GM10248 (cell line): ENCODE measurements around the gene PCBP2.
A peak's percentile ranks its signal among the peaks of the same experiment; 100 is the strongest.
"Not testable (repeated sequence)": the region's sequence is repeated elsewhere in the genome, so short reads cannot be mapped to it uniquely, and the experiment has no call there.

Experiments
- CTCF ChIA-PET: fragments of 300-600 bp; sonication (Branson Sonifier 250); formaldehyde crosslinking; extraction: SDS; loops from one replicate; lab custom pipeline; 2021; ENCODE audit warnings: antibody characterized with exemption; lab: Yijun Ruan, JAX
- POLR2A ChIA-PET: fragments of 350-650 bp; sonication (Branson Sonifier 250); formaldehyde crosslinking; extraction: SDS; loops from one replicate; lab custom pipeline; 2020; ENCODE audit warnings: antibody characterized with exemption; lab: Yijun Ruan, JAX
- DNase-seq: peaks from one replicate; pipeline ENCODE4 v3.0.0; 2012; ENCODE audit errors: extremely low spot score
- TF ChIP-seq, protein P1 (sequence below): IDR thresholded peaks from 2 replicates; pipeline ENCODE4 v1.5.1; 2012; ENCODE audit warnings: mild to moderate bottlenecking, low read depth; ENCODE audit errors: extremely low read depth, missing control alignments, control extremely low read depth

The PCBP2 gene

DNA sequence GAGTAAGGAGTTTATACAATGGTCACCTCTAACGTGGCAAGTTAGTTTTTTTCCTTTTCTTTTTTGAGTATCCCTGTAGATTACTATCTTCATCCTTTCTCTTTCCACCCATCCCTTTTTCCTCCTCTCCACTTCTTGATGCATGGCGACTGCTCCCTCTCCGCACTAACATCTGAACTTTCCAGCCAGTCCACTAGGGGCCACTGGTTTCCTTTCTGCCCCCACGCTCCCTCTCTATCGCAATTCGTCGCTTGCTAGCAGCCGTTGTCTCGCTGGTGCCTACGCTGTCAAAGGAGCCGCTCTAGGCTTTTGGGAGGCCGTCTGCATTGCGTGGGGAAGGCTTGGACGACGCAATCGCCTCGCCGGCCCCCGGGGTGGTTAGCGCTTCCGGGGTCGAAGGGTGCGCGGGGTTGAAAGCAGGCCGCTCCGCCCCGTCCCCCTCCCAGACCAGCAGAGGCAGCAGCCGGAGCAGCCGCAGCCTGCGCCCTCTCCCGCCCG, at the start of gene PCBP2:
Gene PCBP2 (plus strand): TSS at position 442 of the 498 bp plus-strand sequence. CDS start 2,699 bp downstream, outside the sequence.
- TF ChIP-seq, protein P1, sequence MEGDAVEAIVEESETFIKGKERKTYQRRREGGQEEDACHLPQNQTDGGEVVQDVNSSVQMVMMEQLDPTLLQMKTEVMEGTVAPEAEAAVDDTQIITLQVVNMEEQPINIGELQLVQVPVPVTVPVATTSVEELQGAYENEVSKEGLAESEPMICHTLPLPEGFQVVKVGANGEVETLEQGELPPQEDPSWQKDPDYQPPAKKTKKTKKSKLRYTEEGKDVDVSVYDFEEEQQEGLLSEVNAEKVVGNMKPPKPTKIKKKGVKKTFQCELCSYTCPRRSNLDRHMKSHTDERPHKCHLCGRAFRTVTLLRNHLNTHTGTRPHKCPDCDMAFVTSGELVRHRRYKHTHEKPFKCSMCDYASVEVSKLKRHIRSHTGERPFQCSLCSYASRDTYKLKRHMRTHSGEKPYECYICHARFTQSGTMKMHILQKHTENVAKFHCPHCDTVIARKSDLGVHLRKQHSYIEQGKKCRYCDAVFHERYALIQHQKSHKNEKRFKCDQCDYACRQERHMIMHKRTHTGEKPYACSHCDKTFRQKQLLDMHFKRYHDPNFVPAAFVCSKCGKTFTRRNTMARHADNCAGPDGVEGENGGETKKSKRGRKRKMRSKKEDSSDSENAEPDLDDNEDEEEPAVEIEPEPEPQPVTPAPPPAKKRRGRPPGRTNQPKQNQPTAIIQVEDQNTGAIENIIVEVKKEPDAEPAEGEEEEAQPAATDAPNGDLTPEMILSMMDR, result peak; percentile 94
- ChIA-PET POLR2A (interaction anchor here (2.0 kb wide), 1 partner anchor 49 kb away, joined by 4 read pairs; the partner anchor contains the start of gene TARBP2), CTCF (interaction anchor here (0.6 to 2.7 kb wide), 10 partner anchors 12 to 131 kb away, joined by 3 to 8 read pairs (median 4); partner anchors contain the start of gene AAAS)
- DNase-seq, result peak; percentile 97

DNA sequence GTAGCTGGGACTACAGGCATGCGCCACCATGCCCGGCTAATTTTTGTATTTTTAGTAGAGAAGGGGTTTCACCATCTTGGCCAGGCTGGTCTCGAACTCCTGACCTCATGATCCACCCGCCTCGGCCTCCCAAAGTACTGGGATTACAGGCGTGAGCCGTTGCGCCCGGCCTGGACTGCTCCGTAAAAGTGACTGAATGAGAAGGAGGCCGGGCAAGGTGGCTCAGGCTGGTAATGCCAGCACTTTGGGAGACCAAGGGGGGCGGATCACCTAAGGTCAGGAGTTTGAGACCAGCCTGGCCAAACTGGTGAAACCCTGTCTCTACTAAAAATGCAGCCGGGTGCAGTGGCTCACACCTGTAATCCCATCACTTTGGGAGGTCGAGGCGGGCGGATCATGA, 49.6 kb upstream of the PCBP2 start:
- CTCF ChIA-PET, result interaction anchor here (1.1 to 2.2 kb wide), 5 partner anchors 14 to 50 kb away, joined by 3 to 5 read pairs (median 4); no protein-coding TSS in a partner anchor
- POLR2A ChIA-PET, DNase-seq: not testable (repeated sequence)

DNA sequence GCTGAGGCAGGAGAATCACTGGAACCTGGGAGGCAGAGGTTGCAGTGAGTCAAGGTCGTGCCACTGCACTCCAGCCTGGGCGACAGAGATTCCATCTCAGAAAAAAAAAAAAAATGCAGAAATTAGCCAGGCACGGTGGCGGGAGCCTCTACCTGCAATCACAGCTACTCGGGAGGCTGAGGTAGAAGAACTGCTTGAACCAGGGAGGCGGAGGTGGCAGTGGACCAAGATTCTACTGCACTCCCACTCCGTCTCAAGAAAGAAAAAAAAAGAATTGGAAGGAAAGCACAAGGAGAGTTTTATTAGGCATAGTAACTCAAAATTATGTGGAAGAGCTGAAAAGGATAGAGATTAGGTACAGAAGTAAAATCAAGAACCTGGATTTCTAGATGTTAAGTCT, 49.0 kb upstream of the PCBP2 start:
- TF ChIP-seq, protein P1, result no peak
- ChIA-PET CTCF (interaction anchor here (2.2 to 2.9 kb wide), 2 partner anchors 15 to 21 kb away, joined by 4 to 10 read pairs; no protein-coding TSS in a partner anchor), POLR2A (no interaction called here)
- DNase-seq, result no peak

DNA sequence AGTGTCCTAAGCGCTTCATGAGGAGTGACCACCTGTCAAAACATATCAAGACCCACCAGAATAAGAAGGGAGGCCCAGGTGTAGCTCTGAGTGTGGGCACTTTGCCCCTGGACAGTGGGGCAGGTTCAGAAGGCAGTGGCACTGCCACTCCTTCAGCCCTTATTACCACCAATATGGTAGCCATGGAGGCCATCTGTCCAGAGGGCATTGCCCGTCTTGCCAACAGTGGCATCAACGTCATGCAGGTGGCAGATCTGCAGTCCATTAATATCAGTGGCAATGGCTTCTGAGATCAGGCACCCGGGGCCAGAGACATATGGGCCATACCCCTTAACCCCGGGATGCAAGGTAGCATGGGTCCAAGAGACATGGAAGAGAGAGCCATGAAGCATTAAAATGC, 41.0 kb upstream of the PCBP2 start:
- DNase-seq, result no peak
- POLR2A ChIA-PET, result no interaction called here
- TF ChIP-seq, protein P1, result no peak
- CTCF ChIA-PET, result interaction anchor here (1.1 to 2.7 kb wide), 4 partner anchors 10 to 90 kb away, joined by 3 to 18 read pairs (median 4); partner anchors contain the start of gene AAAS

DNA sequence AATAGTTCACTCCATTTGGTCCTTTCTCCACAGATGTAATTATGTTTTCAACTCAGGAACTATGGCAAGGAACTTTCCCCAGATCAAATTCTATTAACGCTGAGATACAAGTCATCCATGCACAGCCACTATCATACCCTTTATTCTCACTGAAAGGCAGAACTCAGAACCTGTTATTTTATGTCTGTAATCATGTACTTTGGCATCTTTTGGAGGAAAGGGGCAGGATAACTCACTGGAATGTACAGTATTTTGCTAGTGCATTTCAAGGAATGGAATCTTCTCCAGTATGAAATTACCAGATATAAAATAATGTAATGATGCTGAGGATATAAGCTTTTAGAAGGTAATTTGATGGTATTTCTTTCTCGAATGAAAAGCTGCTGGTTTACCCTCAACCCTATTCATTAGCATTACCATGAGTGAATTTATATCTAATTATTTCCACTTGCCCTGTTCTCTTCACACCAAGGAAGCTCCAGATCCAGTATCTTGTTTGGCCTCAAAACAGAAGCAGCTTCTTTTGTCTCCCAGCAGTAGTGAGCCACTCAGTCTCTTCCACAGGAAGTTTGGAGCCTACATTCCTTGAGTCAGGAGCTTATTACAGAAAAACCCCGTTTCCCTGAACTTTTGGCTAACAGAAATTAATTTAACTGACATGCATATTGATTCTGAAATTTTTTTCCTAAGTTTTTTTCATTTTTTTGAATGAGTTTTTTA, 38.3 kb upstream of the PCBP2 start:
- ChIA-PET POLR2A (no interaction called here), CTCF (interaction anchor here (1.1 to 2.4 kb wide), 8 partner anchors 17 to 348 kb away, joined by 3 to 14 read pairs (median 4); no protein-coding TSS in a partner anchor)
- TF ChIP-seq, protein P1, result no peak
- peak; percentile 2 for DNase-seq

DNA sequence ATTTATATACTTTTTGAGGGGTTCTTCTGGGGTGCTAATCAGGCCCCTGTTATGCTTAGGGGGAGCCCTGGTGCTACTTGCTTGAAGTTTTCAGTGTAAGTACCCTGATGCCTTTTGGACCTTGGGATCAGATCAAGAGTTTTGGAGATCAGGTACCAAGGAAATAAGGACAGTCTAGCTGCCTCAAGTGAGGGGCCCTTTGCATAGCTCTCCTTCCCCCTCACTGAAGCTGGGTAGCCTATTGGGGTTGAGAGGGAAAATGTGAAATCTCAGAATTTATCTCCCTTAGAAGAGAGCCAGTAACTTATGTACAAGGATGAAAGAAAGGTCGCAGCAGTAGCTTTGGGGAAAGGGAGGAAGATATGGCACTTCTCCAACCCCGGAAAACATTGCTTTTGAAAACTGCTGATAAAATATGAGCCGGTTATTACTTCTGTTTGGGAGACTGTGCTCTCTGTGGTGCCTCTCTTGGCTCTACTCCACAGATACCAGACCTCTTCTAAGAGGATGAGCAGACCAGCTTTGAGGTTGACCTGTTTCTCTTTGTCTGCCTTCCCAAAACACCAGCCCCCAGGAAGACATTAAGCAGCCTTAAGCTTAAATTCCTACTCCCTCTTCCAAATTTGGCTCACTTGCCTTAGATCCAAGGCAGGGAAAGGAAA, 37.0 kb upstream of the PCBP2 start:
- TF ChIP-seq, protein P1, result no peak
- CTCF ChIA-PET, result interaction anchor here (0.8 to 2.4 kb wide), 10 partner anchors 18 to 349 kb away, joined by 3 to 14 read pairs (median 4); partner anchors contain the start of gene AAAS

DNA sequence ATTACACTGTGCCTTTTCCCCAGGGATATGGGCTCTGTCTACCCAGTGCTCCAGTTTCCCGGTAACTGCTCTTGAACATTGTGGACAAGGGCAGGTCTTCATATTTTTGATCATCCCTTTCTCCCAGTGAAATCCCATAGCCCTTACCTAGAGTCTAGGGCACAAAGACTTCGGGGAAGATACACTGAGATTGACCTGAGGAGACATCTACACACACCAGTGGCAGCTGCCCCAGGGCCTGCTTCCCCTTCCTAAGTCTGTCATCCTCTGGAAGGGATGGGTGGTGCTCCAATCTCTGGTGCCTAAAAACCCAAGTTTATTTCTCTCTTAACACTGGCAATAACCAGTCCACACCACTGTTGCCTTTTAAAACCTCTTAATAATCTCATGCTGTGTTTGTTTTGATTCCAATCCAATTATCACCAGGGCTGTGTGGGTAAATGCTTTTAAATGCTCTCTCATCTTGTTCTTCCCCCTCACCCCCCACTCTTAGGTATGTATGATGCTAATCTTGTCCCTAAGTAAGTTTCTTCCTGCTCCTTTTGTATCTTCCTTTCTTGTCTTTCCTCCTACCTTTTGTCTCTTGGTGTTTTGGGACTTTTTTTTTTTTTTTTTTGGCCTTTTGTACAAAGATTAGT, 36.0 kb upstream of the PCBP2 start:
- DNase-seq, POLR2A ChIA-PET: not testable (repeated sequence)
- CTCF ChIA-PET, result interaction anchor here (0.8 to 2.4 kb wide), 6 partner anchors 20 to 95 kb away, joined by 3 to 14 read pairs (median 4); partner anchors contain the start of gene AAAS

More for the DNA sequence above, 37.0 kb upstream of the PCBP2 start:
- peak; percentile 2 for DNase-seq
- POLR2A ChIA-PET, result interaction anchor here (0.6 kb wide), 1 partner anchor 23 kb away, joined by 7 read pairs; no protein-coding TSS in a partner anchor

DNA sequence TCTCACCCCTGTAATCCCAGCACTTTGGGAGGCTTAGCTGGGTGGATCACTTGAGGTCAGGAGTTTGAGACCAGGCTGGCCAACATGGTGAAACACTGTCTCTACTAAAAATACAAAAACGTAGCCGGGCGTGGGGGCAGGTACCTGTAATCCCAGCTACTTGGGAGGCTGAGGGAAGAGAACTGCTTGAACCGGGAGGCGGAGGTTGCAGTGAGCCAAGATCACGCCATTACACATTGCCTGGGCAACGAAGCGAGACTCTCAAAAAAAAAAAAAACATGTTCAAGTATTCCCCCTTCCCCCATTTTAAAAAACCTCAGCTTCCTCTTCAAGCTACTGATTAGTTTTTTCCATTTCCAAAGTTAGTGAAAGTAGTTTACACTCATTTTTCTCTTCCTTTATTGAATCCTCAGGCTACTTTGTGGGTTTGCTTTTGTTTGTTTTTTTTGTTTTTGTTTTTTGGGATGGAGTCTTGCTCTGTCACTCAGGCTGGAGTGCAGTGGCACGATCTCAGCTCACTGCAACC, 34.5 kb upstream of the PCBP2 start:
- peak; percentile 52 for DNase-seq
- CTCF ChIA-PET, result interaction anchor here (0.9 to 2.7 kb wide), 11 partner anchors 7 to 206 kb away, joined by 3 to 30 read pairs (median 4); partner anchors contain the start of genes AAAS and SP1
- POLR2A ChIA-PET, result interaction anchor here (0.6 kb wide), 2 partner anchors 24 to 84 kb away, joined by 3 read pairs; partner anchors contain the start of gene TARBP2
